Liver (tissue), 9 donors: ENCODE results near the gene TECTA. TPM values are rescaled to one million over a fixed set of nuclear protein-coding genes. Genes with fewer than 3 reads are reported as not detected.

Experiments used
- DNase-seq: peaks from one replicate; pipeline ENCODE4 v3.0.0-alpha.2; 2017; ENCODE audit warnings: low spot score
- H3K27ac ChIP-seq, 2 donors: one replicate each; pipeline ENCODE4 v1.7.0; 2013; ENCODE audit warnings: inconsistent platforms in 2 of 2, low read length in 2 of 2, control low read depth in 1 of 2, low read depth in 1 of 2, mild to moderate bottlenecking in 1 of 2
- H3K27me3 ChIP-seq, 4 donors: one replicate each; pipeline versions ENCODE4 v1.6.1 to v1.7.0; 2013; ENCODE audit warnings: low read length in 3 of 4, inconsistent platforms in 1 of 4, mild to moderate bottlenecking in 1 of 4, moderate library complexity in 1 of 4; ENCODE audit not compliant: control insufficient read depth in 4 of 4, insufficient read depth in 4 of 4
- H3K36me3 ChIP-seq, 4 donors: one replicate each; pipeline versions ENCODE4 v1.6.1 to v1.7.0; 2013; ENCODE audit warnings: low read length in 3 of 4, mild to moderate bottlenecking in 3 of 4, low read depth in 1 of 4, moderate library complexity in 1 of 4; ENCODE audit not compliant: control insufficient read depth in 4 of 4, insufficient read depth in 3 of 4
- H3K4me1 ChIP-seq, 4 donors: one replicate each; pipeline versions ENCODE4 v1.6.1 to v1.7.0; 2013; ENCODE audit warnings: low read length in 3 of 4, mild to moderate bottlenecking in 3 of 4, moderate library complexity in 1 of 4; ENCODE audit not compliant: control insufficient read depth in 4 of 4, insufficient read depth in 4 of 4
- H3K4me3 ChIP-seq, 3 donors: one replicate each; pipeline versions ENCODE4 v1.6.1 to v1.7.0; 2013; ENCODE audit warnings: low read length in 3 of 3, control low read depth in 1 of 3, low read depth in 1 of 3, mild to moderate bottlenecking in 1 of 3
- H3K9ac ChIP-seq, 2 donors: one replicate each; pipeline ENCODE4 v1.7.0; 2013; ENCODE audit warnings: low read length in 2 of 2, mild to moderate bottlenecking in 2 of 2, moderate library complexity in 2 of 2, control low read depth in 1 of 2, low read depth in 1 of 2
- H3K9me3 ChIP-seq, 4 donors: one replicate each; pipeline versions ENCODE4 v1.6.1 to v1.7.0; 2013; ENCODE audit warnings: low read length in 3 of 4; ENCODE audit not compliant: control insufficient read depth in 4 of 4
- ATF3 ChIP-seq: IDR thresholded peaks from 2 replicates; pipeline ENCODE4 v1.6.1; 2016; ENCODE audit warnings: antibody characterized with exemption
- CTCF ChIP-seq: fragments of 150-350 bp; IDR thresholded peaks from 2 replicates; pipeline ENCODE4 v1.5.1; 2017; ENCODE audit warnings: improper control_type of control experiment, low read depth, low read length; ENCODE audit not compliant: missing input control
- EGR1 ChIP-seq, 2 donors: IDR thresholded peaks; 2 replicates each; pipeline ENCODE4 v1.6.1; 2016 to 2018; ENCODE audit warnings: antibody characterized with exemption in 2 of 2, low read depth in 2 of 2
- FOXA1 ChIP-seq: IDR thresholded peaks from 2 replicates; pipeline ENCODE4 v1.6.1; 2016; ENCODE audit warnings: antibody characterized with exemption
- FOXA2 ChIP-seq: IDR thresholded peaks from 2 replicates; pipeline ENCODE4 v1.6.1; 2016; ENCODE audit warnings: antibody characterized with exemption
- GABPA ChIP-seq, 2 donors: IDR thresholded peaks in 1 of 2; conservative IDR thresholded peaks in 1 of 2; 2 replicates each; pipeline ENCODE4 v1.6.1; 2016; ENCODE audit warnings: antibody characterized with exemption in 2 of 2, mild to moderate bottlenecking in 1 of 2, moderate library complexity in 1 of 2
- HNF4A ChIP-seq, 2 donors: conservative IDR thresholded peaks; 2 replicates each; pipeline ENCODE4 v1.6.1; 2016; ENCODE audit warnings: antibody characterized with exemption in 2 of 2, mild to moderate bottlenecking in 2 of 2
- HNF4G ChIP-seq: IDR thresholded peaks from 2 replicates; pipeline ENCODE4 v1.6.1; 2016; ENCODE audit warnings: antibody characterized with exemption
- JUND ChIP-seq, 2 donors: IDR thresholded peaks; 2 replicates each; pipeline ENCODE4 v1.6.1; 2016; ENCODE audit warnings: antibody characterized with exemption in 2 of 2
- MAX ChIP-seq: IDR thresholded peaks from 2 replicates; pipeline ENCODE4 v1.6.1; 2016; ENCODE audit warnings: antibody characterized with exemption
- NR2F2 ChIP-seq: IDR thresholded peaks from 2 replicates; pipeline ENCODE4 v1.6.1; 2016; ENCODE audit warnings: antibody characterized with exemption
- RAD21 ChIP-seq, 2 donors: IDR thresholded peaks; 2 replicates each; pipeline ENCODE4 v1.6.1; 2016; ENCODE audit warnings: antibody characterized with exemption in 2 of 2, mild to moderate bottlenecking in 2 of 2
- REST ChIP-seq: IDR thresholded peaks from 2 replicates; pipeline ENCODE4 v1.6.1; 2016; ENCODE audit warnings: antibody characterized with exemption, mild to moderate bottlenecking
- RXRA ChIP-seq, 2 donors: IDR thresholded peaks; 2 replicates each; pipeline ENCODE4 v1.6.1; 2017 to 2018; ENCODE audit warnings: antibody characterized with exemption in 2 of 2, mild to moderate bottlenecking in 1 of 2
- SP1 ChIP-seq: IDR thresholded peaks from 2 replicates; pipeline ENCODE4 v1.6.1; 2018; ENCODE audit warnings: antibody characterized with exemption, mild to moderate bottlenecking
- TAF1 ChIP-seq: conservative IDR thresholded peaks from 2 replicates; pipeline ENCODE4 v1.6.1; 2016; ENCODE audit warnings: antibody characterized with exemption, mild to moderate bottlenecking
- YY1 ChIP-seq: IDR thresholded peaks from 2 replicates; pipeline ENCODE4 v1.6.1; 2016; ENCODE audit warnings: antibody characterized with exemption, mild to moderate bottlenecking
- ZBTB33 ChIP-seq: IDR thresholded peaks from 2 replicates; pipeline ENCODE4 v1.6.1; 2016; ENCODE audit warnings: antibody characterized with exemption
- WGBS: extraction: QIAGEN DNeasy Blood & Tissue Kit; methylation state at CpG from one replicate; pipeline ENCODE4 v1.1.7; 2013; 5-methylcytosine and 5-hydroxymethylcytosine counted together
- polyA plus RNA-seq, 2 donors: library from polyadenylated mRNA; stranded (reverse) in 1 of 2; unstranded in 1 of 2; fragments of 200-250 nt in 1 of 2; fragments of >200 nt in 1 of 2; fragmentation: Nextera tagmentation in 1 of 2; extraction: Ambion mirVana in 1 of 2; gene quantifications; one replicate each; pipeline versions ENCODE4 v1.2.1 to v1.2.3, GENCODE V29; 2013 to 2015
- total RNA-seq, 2 donors: library from RNA; depleted of rRNA; stranded (reverse); fragments of >200 nt; gene quantifications; one replicate each; pipeline ENCODE4 v1.2.3, GENCODE V29; 2014
- donor health status: healthy.
- donor health status: healthy.
- donor health status: healthy.
- donor health status: healthy.
- donor health status: healthy.

TECTA gene
- total and polyA plus RNA-seq, 4 donors, result 0.46 to 2.4 (median 0.73) TPM

- no peak for TF ChIP-seq CTCF
- TF ChIP-seq RXRA (IDR thresholded peaks at IDR 0.05), result no peak
- no peak for TF ChIP-seq FOXA1
- TF ChIP-seq FOXA2, result no peak
Observed at GRCh38 chr11:121053244-121053643, 47.8 kb upstream of the TECTA start (continued).

- H3K9ac ChIP-seq, result no peak overlapping the region
- H3K27me3 ChIP-seq, result no peaks in the 10 kb centered on the region
- H3K36me3 ChIP-seq, result peaks cover 0 to 28% (median 17%) of the 10 kb centered on the region in 4 donors
- no peak overlapping the region for H3K4me3 ChIP-seq
- DNase-seq, result no peak
- no peak overlapping the region for H3K27ac ChIP-seq
- TF ChIP-seq HNF4G (no peak), REST (no peak), RXRA (IDR thresholded peaks at IDR 0.05) (no peak), ZBTB33 (no peak), TAF1 (no peak), EGR1 (IDR thresholded peaks at IDR 0.05; ENCODE audit: low read depth in 2 of 2) (no peak), RAD21 (IDR thresholded peaks at IDR 0.05) (no peak), MAX (no peak), FOXA2 (no peak), YY1 (no peak), ATF3 (no peak), HNF4A (conservative IDR thresholded peaks at IDR 0.05) (no peak), SP1 (no peak), GABPA (IDR thresholded peaks at IDR 0.05 in 1 of 2, conservative IDR thresholded peaks at IDR 0.05 in 1 of 2) (no peak), NR2F2 (no peak), CTCF (no peak), FOXA1 (no peak), JUND (IDR thresholded peaks at IDR 0.05) (no peak)
- H3K4me1 ChIP-seq, result no peaks in the 10 kb centered on the region
- H3K9me3 ChIP-seq, result no peaks in the 10 kb centered on the region
- 94% methylated on average over 2 of the region's 2 CpGs for WGBS
Observed at GRCh38 chr11:121054266-121054665, 46.8 kb upstream of the TECTA start.
